Peyer's patch (tissue), 4 donors: ENCODE results near the gene ZDHHC17.

Source experiments
- CTCF ChIP-seq, 6 experiments: fragments of 450-650 bp in 4 of 6; fragments of 200-600 bp in 2 of 6; sonication (generic) in 1 of 6; IDR thresholded peaks; one replicate each; pipeline ENCODE4 v1.5.1; 2017 to 2019; ENCODE audit warnings: antibody characterized with exemption in 6 of 6, mild to moderate bottlenecking in 3 of 6, moderate library complexity in 1 of 6
- POLR2A ChIP-seq, 2 donors: fragments of 450-650 bp; IDR thresholded peaks; one replicate each; pipeline ENCODE4 v1.5.1; 2017; ENCODE audit warnings: antibody characterized with exemption in 2 of 2, mild to moderate bottlenecking in 2 of 2, moderate library complexity in 2 of 2

GRCh38 chr12:76739896-76740295 lies 24.0 kb upstream of the ZDHHC17 start:
- TF ChIP-seq CTCF (IDR thresholded peaks at IDR 0.05) (no peak), POLR2A (IDR thresholded peaks at IDR 0.05) (no peak)
